HCT116 (cell line): ENCODE data around the gene MACC1. TPM values are rescaled to one million over a fixed set of nuclear protein-coding genes. Genes with fewer than 3 reads are reported as not detected.

ENCODE experiments used
- ATAC-seq: fragments of 200-7000 bp; cut with Tn5 transposase; 2 replicates; pipeline ENCODE4 v1.9.1; 2020; ENCODE audit warnings: mild to moderate bottlenecking, moderate library complexity
- BruUV-seq: library from RNA; stranded (reverse); fragments of 400-500 nt; replicated peaks from 2 replicates; lab custom pipeline; 2021; lab: Mats Ljungman, UMichigan
- CTCF ChIA-PET: fragments of 300-600 bp; sonication (Branson Sonifier 250); formaldehyde crosslinking; loops from one replicate; lab custom pipeline; 2021; ENCODE audit warnings: antibody characterized with exemption; lab: Charles Lee
- POLR2A ChIA-PET: fragments of 300-600, 350-600 bp; sonication (Branson Sonifier 250); formaldehyde crosslinking; loops from one replicate; lab custom pipeline; 2021; ENCODE audit warnings: antibody characterized with exemption; lab: Charles Lee
- RAD21 ChIA-PET, 2 experiments: fragments of 300-600 bp; sonication (Branson Sonifier 250); formaldehyde crosslinking; loops; one replicate each; lab custom pipeline; 2023; ENCODE audit warnings: low total read pairs in 2 of 2; ENCODE audit not compliant: uncharacterized antibody in 2 of 2, unreplicated experiment in 2 of 2, low non-redundant PET in 1 of 2; lab: Charles Lee
- DNase-seq: peaks from one replicate; pipeline ENCODE4 v3.0.0-alpha.2; 2010; ENCODE audit warnings: low read depth, low spot score
- H2AFZ ChIP-seq: fragments of 200-600 bp; shearing (Covaris generic), sonication (generic); 2 replicates; pipeline ENCODE4 v1.6.1; 2017; ENCODE audit warnings: low read depth, mixed run types, mixed read lengths, antibody characterized with exemption, low read length; ENCODE audit not compliant: poor library complexity, severe bottlenecking
- H3K27ac ChIP-seq: 2 replicates; pipeline ENCODE4 v1.5.1; 2012; ENCODE audit warnings: low read depth, low read length
- H3K27me3 ChIP-seq: fragments of 200-600 bp; sonication (generic); 2 replicates; pipeline ENCODE4 v1.6.1; 2016; ENCODE audit warnings: mixed run types, low read length, mixed read lengths; ENCODE audit not compliant: insufficient read depth
- H3K36me3 ChIP-seq, 2 experiments: fragments of 200-500 bp in 1 of 2; fragments of 200-600 bp in 1 of 2; sonication (Bioruptor generic) in 1 of 2; sonication (generic) in 1 of 2; 2 replicates each; pipeline versions ENCODE4 v1.5.1 to v1.6.1; 2014 to 2016; ENCODE audit warnings: low read length in 2 of 2, inconsistent platforms in 1 of 2, mixed read lengths in 1 of 2, mixed run types in 1 of 2; ENCODE audit not compliant: insufficient read depth in 2 of 2, control insufficient read depth in 1 of 2
- H3K4me1 ChIP-seq, 2 experiments: fragments of 200-600 bp in 1 of 2; sonication (generic) in 1 of 2; 2 replicates each; pipeline versions ENCODE4 v1.5.1 to v1.6.1; 2012 to 2017; ENCODE audit warnings: low read length in 2 of 2, inconsistent platforms in 1 of 2, mild to moderate bottlenecking in 1 of 2, mixed read lengths in 1 of 2, mixed run types in 1 of 2, moderate library complexity in 1 of 2; ENCODE audit not compliant: insufficient read depth in 2 of 2, control insufficient read depth in 1 of 2
- H3K4me2 ChIP-seq: fragments of 200-600 bp; sonication (generic); 2 replicates; pipeline ENCODE4 v1.6.1; 2017; ENCODE audit warnings: mixed run types, low read length, mixed read lengths
- H3K4me3 ChIP-seq, 2 experiments: fragments of 200-600 bp in 1 of 2; sonication (generic) in 1 of 2; replicated peaks in 1 of 2; 2 replicates each; pipeline ENCODE4 v1.5.1; 2011 to 2016; ENCODE audit warnings: low read length in 2 of 2, control low read depth in 1 of 2, low read depth in 1 of 2, mild to moderate bottlenecking in 1 of 2, mixed read lengths in 1 of 2, mixed run types in 1 of 2
- H3K79me2 ChIP-seq: fragments of 200-600 bp; sonication (generic); 2 replicates; pipeline ENCODE4 v1.6.1; 2017; ENCODE audit warnings: mild to moderate bottlenecking, mixed run types, low read length, moderate library complexity, mixed read lengths; ENCODE audit not compliant: insufficient read depth
- H3K9ac ChIP-seq: fragments of 200-600 bp; sonication (generic); 2 replicates; pipeline ENCODE4 v1.6.1; 2016; ENCODE audit warnings: low read length, mixed read lengths
- H3K9me2 ChIP-seq: fragments of 200-600 bp; sonication (generic), shearing (Covaris generic); 2 replicates; pipeline ENCODE4 v1.6.1; 2017; ENCODE audit warnings: mixed run types, mild to moderate bottlenecking, moderate library complexity; ENCODE audit not compliant: insufficient read depth
- H3K9me3 ChIP-seq, 2 experiments: fragments of 200-500 bp in 1 of 2; fragments of 200-600 bp in 1 of 2; sonication (Bioruptor generic) in 1 of 2; sonication (generic) in 1 of 2; 2 replicates each; pipeline ENCODE4 v1.6.1; 2014 to 2017; ENCODE audit warnings: low read length in 2 of 2, mixed read lengths in 2 of 2, inconsistent platforms in 1 of 2, low read depth in 1 of 2, mild to moderate bottlenecking in 1 of 2, mixed run types in 1 of 2, moderate library complexity in 1 of 2; ENCODE audit not compliant: control insufficient read depth in 1 of 2, insufficient read depth in 1 of 2
- H4K20me1 ChIP-seq: fragments of 200-600 bp; sonication (generic), shearing (Covaris generic); 2 replicates; pipeline ENCODE4 v1.6.1; 2017; ENCODE audit warnings: mixed run types, mild to moderate bottlenecking, moderate library complexity; ENCODE audit not compliant: insufficient read depth
- CEBPB ChIP-seq: IDR thresholded peaks from 2 replicates; pipeline ENCODE4 v1.6.1; 2012; ENCODE audit warnings: low read depth
- EZH2phosphoT487 ChIP-seq: fragments of 200-600 bp; IDR thresholded peaks from 2 replicates; pipeline ENCODE4 v1.6.1; 2018; ENCODE audit warnings: antibody characterized with exemption, borderline replicate concordance
- JUND ChIP-seq: IDR thresholded peaks from 2 replicates; pipeline ENCODE4 v1.6.1; 2012
- POLR2AphosphoS5 ChIP-seq: IDR thresholded peaks from 2 replicates; pipeline ENCODE4 v1.6.1; 2011; ENCODE audit warnings: mild to moderate bottlenecking, low read depth, low read length, moderate library complexity
- ZBTB33 ChIP-seq: IDR thresholded peaks from 2 replicates; pipeline ENCODE4 v1.6.1; 2011; ENCODE audit warnings: mild to moderate bottlenecking, low read length, moderate library complexity; ENCODE audit not compliant: insufficient replicate concordance; ENCODE audit errors: extremely low read depth
- ZNF274 ChIP-seq: fragments of 200-500 bp; sonication (Bioruptor generic); IDR thresholded peaks from 2 replicates; pipeline ENCODE4 v1.6.1; 2014; ENCODE audit warnings: mild to moderate bottlenecking, low read depth, low read length, inconsistent platforms
- intact Hi-C: fragments of 100-400 bp; cut with micrococcal nuclease; formaldehyde crosslinking; loops from 2 replicates; pipeline ENCODE4 v1.10.0; 2022
- total RNA-seq: library from RNA; stranded (reverse); gene quantifications from one replicate; pipeline ENCODE4 v1.2.1, GENCODE V29; 2021; ENCODE audit not compliant: unreplicated experiment
- TF ChIP-seq, protein P1 (sequence below): IDR thresholded peaks from 2 replicates; pipeline ENCODE4 v1.6.1; 2012; ENCODE audit warnings: low read depth

MACC1 gene
- total RNA-seq, 1 experiment from 2014 or later = 9.8 TPM

- H4K20me1 ChIP-seq = no peaks in the 10 kb centered on the region
- no peaks in the 10 kb centered on the region for H3K9me2 ChIP-seq
- ChIA-PET CTCF (no interaction called here), POLR2A (no interaction called here), RAD21 (no interaction called here)
- peaks cover 0 to 3% of the 10 kb centered on the region in 2 experiments; a peak in 1 of 4 replicates for H3K4me1 ChIP-seq
- H3K79me2 ChIP-seq = no peaks in the 10 kb centered on the region
- ATAC-seq (no peak), DNase-seq (no peak)
- no peak overlapping the region for H3K9ac ChIP-seq
- no peaks in the 10 kb centered on the region for H3K36me3 ChIP-seq
- BruUV-seq = no TSS peak
- no peak for TF ChIP-seq ZBTB33
- no peak for TF ChIP-seq ZNF274
- TF ChIP-seq, protein P1, sequence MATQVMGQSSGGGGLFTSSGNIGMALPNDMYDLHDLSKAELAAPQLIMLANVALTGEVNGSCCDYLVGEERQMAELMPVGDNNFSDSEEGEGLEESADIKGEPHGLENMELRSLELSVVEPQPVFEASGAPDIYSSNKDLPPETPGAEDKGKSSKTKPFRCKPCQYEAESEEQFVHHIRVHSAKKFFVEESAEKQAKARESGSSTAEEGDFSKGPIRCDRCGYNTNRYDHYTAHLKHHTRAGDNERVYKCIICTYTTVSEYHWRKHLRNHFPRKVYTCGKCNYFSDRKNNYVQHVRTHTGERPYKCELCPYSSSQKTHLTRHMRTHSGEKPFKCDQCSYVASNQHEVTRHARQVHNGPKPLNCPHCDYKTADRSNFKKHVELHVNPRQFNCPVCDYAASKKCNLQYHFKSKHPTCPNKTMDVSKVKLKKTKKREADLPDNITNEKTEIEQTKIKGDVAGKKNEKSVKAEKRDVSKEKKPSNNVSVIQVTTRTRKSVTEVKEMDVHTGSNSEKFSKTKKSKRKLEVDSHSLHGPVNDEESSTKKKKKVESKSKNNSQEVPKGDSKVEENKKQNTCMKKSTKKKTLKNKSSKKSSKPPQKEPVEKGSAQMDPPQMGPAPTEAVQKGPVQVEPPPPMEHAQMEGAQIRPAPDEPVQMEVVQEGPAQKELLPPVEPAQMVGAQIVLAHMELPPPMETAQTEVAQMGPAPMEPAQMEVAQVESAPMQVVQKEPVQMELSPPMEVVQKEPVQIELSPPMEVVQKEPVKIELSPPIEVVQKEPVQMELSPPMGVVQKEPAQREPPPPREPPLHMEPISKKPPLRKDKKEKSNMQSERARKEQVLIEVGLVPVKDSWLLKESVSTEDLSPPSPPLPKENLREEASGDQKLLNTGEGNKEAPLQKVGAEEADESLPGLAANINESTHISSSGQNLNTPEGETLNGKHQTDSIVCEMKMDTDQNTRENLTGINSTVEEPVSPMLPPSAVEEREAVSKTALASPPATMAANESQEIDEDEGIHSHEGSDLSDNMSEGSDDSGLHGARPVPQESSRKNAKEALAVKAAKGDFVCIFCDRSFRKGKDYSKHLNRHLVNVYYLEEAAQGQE = no peak
- no peak for TF ChIP-seq POLR2AphosphoS5
- no peak for TF ChIP-seq JUND
- no peak for TF ChIP-seq CEBPB
- no peak for TF ChIP-seq EZH2phosphoT487
- H3K4me2 ChIP-seq = no peak overlapping the region
- no peak overlapping the region for H2AFZ ChIP-seq
- intact Hi-C loops = no loop called here
- H3K27me3 ChIP-seq = no peaks in the 10 kb centered on the region
- H3K9me3 ChIP-seq = no peaks in the 10 kb centered on the region
- no peak overlapping the region for H3K27ac ChIP-seq
- H3K4me3 ChIP-seq = no peak overlapping the region
These were observed 19.6 kb upstream of the MACC1 start for GRCh38 chr7:20236790-20237189.
